Measurements from ENCODE around the gene RPTN. TPM values are rescaled to one million over a fixed set of nuclear protein-coding genes. Genes with fewer than 3 reads are reported as not detected.

RPTN gene, protein sequence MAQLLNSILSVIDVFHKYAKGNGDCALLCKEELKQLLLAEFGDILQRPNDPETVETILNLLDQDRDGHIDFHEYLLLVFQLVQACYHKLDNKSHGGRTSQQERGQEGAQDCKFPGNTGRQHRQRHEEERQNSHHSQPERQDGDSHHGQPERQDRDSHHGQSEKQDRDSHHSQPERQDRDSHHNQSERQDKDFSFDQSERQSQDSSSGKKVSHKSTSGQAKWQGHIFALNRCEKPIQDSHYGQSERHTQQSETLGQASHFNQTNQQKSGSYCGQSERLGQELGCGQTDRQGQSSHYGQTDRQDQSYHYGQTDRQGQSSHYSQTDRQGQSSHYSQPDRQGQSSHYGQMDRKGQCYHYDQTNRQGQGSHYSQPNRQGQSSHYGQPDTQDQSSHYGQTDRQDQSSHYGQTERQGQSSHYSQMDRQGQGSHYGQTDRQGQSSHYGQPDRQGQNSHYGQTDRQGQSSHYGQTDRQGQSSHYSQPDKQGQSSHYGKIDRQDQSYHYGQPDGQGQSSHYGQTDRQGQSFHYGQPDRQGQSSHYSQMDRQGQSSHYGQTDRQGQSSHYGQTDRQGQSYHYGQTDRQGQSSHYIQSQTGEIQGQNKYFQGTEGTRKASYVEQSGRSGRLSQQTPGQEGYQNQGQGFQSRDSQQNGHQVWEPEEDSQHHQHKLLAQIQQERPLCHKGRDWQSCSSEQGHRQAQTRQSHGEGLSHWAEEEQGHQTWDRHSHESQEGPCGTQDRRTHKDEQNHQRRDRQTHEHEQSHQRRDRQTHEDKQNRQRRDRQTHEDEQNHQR
- not detected for total RNA-seq

DNA sequence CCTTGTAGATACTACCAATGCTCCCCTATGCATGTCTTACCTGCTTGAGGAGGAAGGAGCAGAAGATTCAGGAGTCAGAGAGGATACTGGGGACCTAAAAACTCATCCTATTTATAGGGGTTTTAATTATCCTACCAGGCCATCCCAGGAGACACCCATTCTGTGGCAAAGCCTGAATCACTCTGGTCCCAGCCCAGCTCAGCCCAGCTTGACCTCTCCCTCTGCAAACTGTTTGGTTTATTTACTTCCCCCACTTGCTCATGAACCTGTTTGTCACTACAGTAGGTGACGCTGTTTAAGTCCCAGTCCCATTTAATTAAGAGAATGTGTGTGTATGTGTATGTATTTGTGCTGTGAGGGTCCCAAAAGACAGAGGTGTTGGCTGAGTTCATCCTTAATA is at the start of gene RPTN:
Gene RPTN, minus strand, starts transcription at position 85 of the 400 bp plus-strand sequence. CDS start 1,339 bp downstream, outside the sequence.
- no peak within 1 kb of the TSS for H3K4me3 ChIP-seq
- no peak for DNase-seq
- no peaks in the 10 kb centered on the region for H3K4me1 ChIP-seq
- no peaks in the 10 kb centered on the region for H3K9me3 ChIP-seq
- H3K36me3 ChIP-seq (replicated peaks in 1 of 2; ENCODE audit: insufficient read depth in 1 of 2, low read depth in 2 of 2), result no peaks in the 10 kb centered on the region
- no peak for ATAC-seq
- WGBS, 2 donors, result 73 to 83% methylated on average over 1 of the region's 1 CpG
- intact Hi-C loops (cut with DNase I), result no loop called here
- no peak within 1 kb of the TSS for H3K27ac ChIP-seq
- no peaks in the 10 kb centered on the region for H3K27me3 ChIP-seq
- TF ChIP-seq POLR2A (IDR thresholded peaks at IDR 0.05), result no peak
- TF ChIP-seq, protein P1, sequence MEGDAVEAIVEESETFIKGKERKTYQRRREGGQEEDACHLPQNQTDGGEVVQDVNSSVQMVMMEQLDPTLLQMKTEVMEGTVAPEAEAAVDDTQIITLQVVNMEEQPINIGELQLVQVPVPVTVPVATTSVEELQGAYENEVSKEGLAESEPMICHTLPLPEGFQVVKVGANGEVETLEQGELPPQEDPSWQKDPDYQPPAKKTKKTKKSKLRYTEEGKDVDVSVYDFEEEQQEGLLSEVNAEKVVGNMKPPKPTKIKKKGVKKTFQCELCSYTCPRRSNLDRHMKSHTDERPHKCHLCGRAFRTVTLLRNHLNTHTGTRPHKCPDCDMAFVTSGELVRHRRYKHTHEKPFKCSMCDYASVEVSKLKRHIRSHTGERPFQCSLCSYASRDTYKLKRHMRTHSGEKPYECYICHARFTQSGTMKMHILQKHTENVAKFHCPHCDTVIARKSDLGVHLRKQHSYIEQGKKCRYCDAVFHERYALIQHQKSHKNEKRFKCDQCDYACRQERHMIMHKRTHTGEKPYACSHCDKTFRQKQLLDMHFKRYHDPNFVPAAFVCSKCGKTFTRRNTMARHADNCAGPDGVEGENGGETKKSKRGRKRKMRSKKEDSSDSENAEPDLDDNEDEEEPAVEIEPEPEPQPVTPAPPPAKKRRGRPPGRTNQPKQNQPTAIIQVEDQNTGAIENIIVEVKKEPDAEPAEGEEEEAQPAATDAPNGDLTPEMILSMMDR (IDR thresholded peaks at IDR 0.05), result no peak

DNA sequence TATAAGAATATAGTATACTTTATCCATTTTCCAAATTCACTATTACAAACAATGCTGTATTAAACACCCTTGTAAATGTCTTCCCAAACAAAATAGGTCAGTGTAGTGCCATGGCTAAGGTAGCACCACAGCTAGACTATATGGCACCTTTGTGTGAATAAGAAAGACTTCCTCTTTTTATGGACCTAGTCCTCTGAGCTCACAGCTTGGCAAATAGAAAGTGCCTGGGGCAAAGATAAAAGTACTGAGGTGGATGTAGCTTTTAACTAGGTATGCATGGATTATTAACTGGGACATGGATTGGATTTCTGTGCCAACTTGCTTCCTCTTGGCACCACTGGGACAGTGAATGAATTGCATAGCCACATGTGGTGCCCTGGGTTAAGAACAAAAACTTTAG is 40.0 kb upstream of the RPTN start:
- Histone ChIP-seq H3K36me3 (replicated peaks in 1 of 2; ENCODE audit: insufficient read depth in 1 of 2, low read depth in 2 of 2) (no peaks in the 10 kb centered on the region), H3K27ac (no peak overlapping the region), H3K9me3 (no peaks in the 10 kb centered on the region), H3K27me3 (no peaks in the 10 kb centered on the region), H3K4me3 (no peak overlapping the region), H3K4me1 (no peaks in the 10 kb centered on the region)
- DNase-seq (no peak), ATAC-seq (no peak)
- TF ChIP-seq, protein P1 (IDR thresholded peaks at IDR 0.05), result no peak
- TF ChIP-seq POLR2A (IDR thresholded peaks at IDR 0.05), result no peak
- intact Hi-C loops (cut with DNase I), result no loop called here

DNA sequence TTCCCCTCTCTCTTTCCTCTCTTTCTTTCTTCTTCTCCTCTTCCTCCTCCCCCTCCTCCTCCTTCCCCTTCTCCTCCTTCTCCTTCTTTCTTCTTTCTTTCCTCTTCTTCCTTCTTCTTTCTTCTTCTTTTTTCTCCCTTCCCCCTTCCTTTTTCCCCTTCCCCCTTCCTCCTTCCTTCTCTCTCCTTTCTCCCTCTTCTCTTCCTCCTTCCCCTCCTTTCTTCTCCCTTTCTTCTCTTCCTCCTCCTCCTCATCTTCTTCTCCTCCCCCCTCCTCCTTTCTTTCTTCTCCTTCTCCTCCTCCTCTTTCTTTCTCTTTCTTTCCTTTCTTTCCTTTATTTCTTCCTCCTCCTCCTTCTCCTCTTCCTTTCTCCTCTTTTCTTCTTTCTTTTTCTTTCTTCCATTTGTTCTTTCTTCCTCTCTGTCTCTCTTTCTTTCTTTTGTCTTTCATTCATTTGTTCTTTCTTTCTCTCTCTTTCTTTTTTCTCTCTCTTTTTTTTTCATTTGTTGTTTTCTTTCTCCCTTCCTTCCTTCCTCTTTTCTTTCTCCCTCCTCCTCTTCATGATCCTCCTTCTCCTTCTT is 38.4 kb upstream of the RPTN start:
- DNase-seq (no peak), ATAC-seq (no peak)
- TF ChIP-seq POLR2A (IDR thresholded peaks at IDR 0.05), result no peak
- TF ChIP-seq, protein P1 (IDR thresholded peaks at IDR 0.05), result no peak
- Histone ChIP-seq H3K36me3 (replicated peaks in 1 of 2; ENCODE audit: insufficient read depth in 1 of 2, low read depth in 2 of 2) (no peaks in the 10 kb centered on the region), H3K27ac (no peak overlapping the region), H3K4me1 (no peaks in the 10 kb centered on the region), H3K27me3 (no peaks in the 10 kb centered on the region), H3K9me3 (no peaks in the 10 kb centered on the region), H3K4me3 (no peak overlapping the region)
- intact Hi-C loops (cut with DNase I), result no loop called here

DNA sequence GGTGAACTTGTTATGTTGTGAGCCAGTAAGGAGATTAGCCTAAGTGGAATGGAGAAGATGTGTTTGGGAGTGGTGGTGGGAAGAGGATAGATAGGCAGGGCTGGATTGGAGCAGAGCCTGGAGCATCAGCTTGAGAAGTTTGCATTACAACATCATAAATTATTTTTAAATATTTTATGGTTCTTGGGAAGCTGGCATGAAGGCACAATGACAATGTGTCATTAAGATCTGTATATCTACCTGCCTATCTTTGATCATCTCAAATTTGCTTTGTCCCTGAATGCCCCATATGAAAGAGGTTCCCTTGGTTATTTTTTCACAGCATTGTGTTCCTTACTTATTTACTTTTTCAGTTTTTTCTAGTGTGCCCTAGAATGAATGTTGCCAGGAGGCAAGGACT is 32.7 kb upstream of the RPTN start:
- no peaks in the 10 kb centered on the region for H3K27me3 ChIP-seq
- DNase-seq, result no peak
- no peak overlapping the region for H3K27ac ChIP-seq
- no peaks in the 10 kb centered on the region for H3K9me3 ChIP-seq
- intact Hi-C loops (cut with DNase I), result no loop called here
- H3K36me3 ChIP-seq (replicated peaks in 1 of 2; ENCODE audit: insufficient read depth in 1 of 2, low read depth in 2 of 2), result no peaks in the 10 kb centered on the region
- no peaks in the 10 kb centered on the region for H3K4me1 ChIP-seq
- TF ChIP-seq, protein P1 (IDR thresholded peaks at IDR 0.05), result no peak
- no peak for TF ChIP-seq POLR2A (IDR thresholded peaks at IDR 0.05)
- ATAC-seq, result no peak
- no peak overlapping the region for H3K4me3 ChIP-seq
